NCI-H1930 (cell line): ENCODE measurements around the gene RNU1-3.
"Not testable (repeated sequence)": the region's sequence is repeated elsewhere in the genome, so short reads cannot be mapped to it uniquely, and the experiment has no call there.

ENCODE experiments used
- DNase-seq, 2 experiments: peaks; one replicate each; lab custom pipeline; 2025; lab: John Stamatoyannopoulos, UW

RNU1-3 gene

GRCh38 chr1:16651560-16651959, 15.2 kb downstream of the RNU1-3 start:
- not testable (repeated sequence) for DNase-seq

- DNase-seq: not testable (repeated sequence)
Observed at GRCh38 chr1:16649960-16650359, 16.8 kb downstream of the RNU1-3 start.

- DNase-seq: not testable (repeated sequence)
Observed at GRCh38 chr1:16649390-16649789, 17.4 kb downstream of the RNU1-3 start.

- not testable (repeated sequence) for DNase-seq
Observed at GRCh38 chr1:16648756-16649155, 18.0 kb downstream of the RNU1-3 start.

- DNase-seq: not testable (repeated sequence)
Observed at GRCh38 chr1:16648250-16648649, 18.5 kb downstream of the RNU1-3 start.

GRCh38 chr1:16647179-16648176, 19.3 kb downstream of the RNU1-3 start:
- not testable (repeated sequence) for DNase-seq

- DNase-seq: not testable (repeated sequence)
Observed at GRCh38 chr1:16646716-16647115, 20.0 kb downstream of the RNU1-3 start.

GRCh38 chr1:16646061-16646664, 20.6 kb downstream of the RNU1-3 start:
- not testable (repeated sequence) for DNase-seq

GRCh38 chr1:16645271-16646060, 21.3 kb downstream of the RNU1-3 start:
- DNase-seq: not testable (repeated sequence)

GRCh38 chr1:16644482-16645270, 22.1 kb downstream of the RNU1-3 start:
- peak; percentile 97 to 100 for DNase-seq

GRCh38 chr1:16644193-16644481, 22.6 kb downstream of the RNU1-3 start:
- no peak for DNase-seq

GRCh38 chr1:16643476-16644192, 23.1 kb downstream of the RNU1-3 start:
- DNase-seq: not testable (repeated sequence)

GRCh38 chr1:16643001-16643411, 23.7 kb downstream of the RNU1-3 start:
- DNase-seq: not testable (repeated sequence)

GRCh38 chr1:16642025-16642966, 24.5 kb downstream of the RNU1-3 start:
- not testable (repeated sequence) for DNase-seq

GRCh38 chr1:16641159-16641975, 25.4 kb downstream of the RNU1-3 start:
- DNase-seq: not testable (repeated sequence)

GRCh38 chr1:16639091-16640031, 27.4 kb downstream of the RNU1-3 start:
- DNase-seq: not testable (repeated sequence)

- DNase-seq: not testable (repeated sequence)
Observed at GRCh38 chr1:16637941-16638778, 28.6 kb downstream of the RNU1-3 start.
